Testis (tissue), 3 donors: ENCODE results near the gene SMYD3. TPM values are rescaled to one million over a fixed set of nuclear protein-coding genes. Genes with fewer than 3 reads are reported as not detected.
A peak's percentile ranks its signal among the peaks of the same experiment; 100 is the strongest.

Experiments
- DNase-seq: peaks from one replicate; pipeline ENCODE4 v3.0.0-alpha.2; 2019
- H3K27ac ChIP-seq, 2 donors: fragments of 200-600 bp; sonication (generic); one replicate each; pipeline ENCODE4 v1.5.1; 2019
- H3K27me3 ChIP-seq: fragments of 200-600 bp; sonication (generic); one replicate; pipeline ENCODE4 v1.5.1; 2019
- H3K36me3 ChIP-seq: fragments of 200-600 bp; sonication (generic); one replicate; pipeline ENCODE4 v1.5.1; 2017; ENCODE audit warnings: low read depth; ENCODE audit errors: missing control alignments
- H3K4me1 ChIP-seq: fragments of 200-600 bp; sonication (generic); one replicate; pipeline ENCODE4 v1.5.1; 2019
- H3K4me3 ChIP-seq, 2 donors: fragments of 200-600 bp; sonication (generic); one replicate each; pipeline ENCODE4 v1.5.1; 2017 to 2019
- H3K9me3 ChIP-seq: fragments of 200-600 bp; sonication (generic); one replicate; pipeline ENCODE4 v1.5.1; 2017
- POLR2A ChIP-seq: fragments of 450-650 bp; IDR thresholded peaks from one replicate; pipeline ENCODE4 v1.6.1; 2017; ENCODE audit warnings: antibody characterized with exemption, mild to moderate bottlenecking, moderate library complexity
- WGBS, 2 donors: methylation state at CpG; one replicate each; pipeline ENCODE4 v1.1.5; 2018; 5-methylcytosine and 5-hydroxymethylcytosine counted together
- intact Hi-C: fragments of 100-400 bp; cut with DNase I; formaldehyde crosslinking; loops from one replicate; pipeline ENCODE4 v1.15.1; 2023; ENCODE audit warnings: low total_unique reads
- polyA plus RNA-seq: library from polyadenylated mRNA; stranded (reverse); fragments of 350-450 nt; fragmentation: Illumina TruSeq; extraction: RNeasy Lipid Tissue Mini Kit (QIAGEN cat#74804); gene quantifications from one replicate; pipeline ENCODE4 v1.2.3, GENCODE V29; 2014; ENCODE audit warnings: low read depth, low replicate concordance; ENCODE audit not compliant: insufficient read depth
- total RNA-seq, 2 donors: library from RNA; depleted of rRNA; stranded (reverse); fragments of >200 nt; gene quantifications; one replicate each; pipeline ENCODE4 v1.2.3, GENCODE V29; 2016
- TF ChIP-seq, protein P1 (sequence below), 3 experiments: fragments of 450-650 bp in 2 of 3; fragments of 200-600 bp in 1 of 3; sonication (generic) in 1 of 3; IDR thresholded peaks; one replicate each; pipeline ENCODE4 v1.5.1; 2016 to 2019; ENCODE audit warnings: antibody characterized with exemption in 3 of 3, mild to moderate bottlenecking in 2 of 3, moderate library complexity in 1 of 3

SMYD3 gene
- total and polyA plus RNA-seq, 3 donors from 2014 or later, result 23.0 to 38.8 (median 38.7) TPM

DNA sequence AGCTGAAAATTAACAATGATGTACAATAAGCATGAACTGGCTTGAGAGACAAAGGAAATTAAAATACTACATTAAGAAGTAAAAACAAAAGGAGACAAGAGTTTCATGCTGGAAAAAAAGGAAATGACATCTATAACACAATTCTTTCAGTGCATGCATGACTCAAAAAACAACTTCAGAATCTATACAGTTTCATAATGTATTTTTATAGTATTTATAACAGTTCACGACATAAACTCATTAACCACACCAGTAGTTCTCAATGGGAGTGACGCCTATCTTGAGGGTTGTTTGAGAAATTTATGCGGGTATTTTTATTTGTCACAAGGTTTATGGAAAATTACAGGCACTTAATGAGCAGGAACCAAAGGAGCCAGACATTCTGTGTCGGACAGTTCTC, 168.5 kb downstream of the SMYD3 start:
- H3K27me3 ChIP-seq, result no peaks in the 10 kb centered on the region
- no peak for DNase-seq
- no peaks in the 10 kb centered on the region for H3K36me3 ChIP-seq
- H3K4me3 ChIP-seq, result no peak overlapping the region
- no peaks in the 10 kb centered on the region for H3K9me3 ChIP-seq
- WGBS, 2 donors, result 91 to 94% methylated on average over 4 of the region's 4 CpGs
- no peak for TF ChIP-seq POLR2A
- TF ChIP-seq, protein P1, sequence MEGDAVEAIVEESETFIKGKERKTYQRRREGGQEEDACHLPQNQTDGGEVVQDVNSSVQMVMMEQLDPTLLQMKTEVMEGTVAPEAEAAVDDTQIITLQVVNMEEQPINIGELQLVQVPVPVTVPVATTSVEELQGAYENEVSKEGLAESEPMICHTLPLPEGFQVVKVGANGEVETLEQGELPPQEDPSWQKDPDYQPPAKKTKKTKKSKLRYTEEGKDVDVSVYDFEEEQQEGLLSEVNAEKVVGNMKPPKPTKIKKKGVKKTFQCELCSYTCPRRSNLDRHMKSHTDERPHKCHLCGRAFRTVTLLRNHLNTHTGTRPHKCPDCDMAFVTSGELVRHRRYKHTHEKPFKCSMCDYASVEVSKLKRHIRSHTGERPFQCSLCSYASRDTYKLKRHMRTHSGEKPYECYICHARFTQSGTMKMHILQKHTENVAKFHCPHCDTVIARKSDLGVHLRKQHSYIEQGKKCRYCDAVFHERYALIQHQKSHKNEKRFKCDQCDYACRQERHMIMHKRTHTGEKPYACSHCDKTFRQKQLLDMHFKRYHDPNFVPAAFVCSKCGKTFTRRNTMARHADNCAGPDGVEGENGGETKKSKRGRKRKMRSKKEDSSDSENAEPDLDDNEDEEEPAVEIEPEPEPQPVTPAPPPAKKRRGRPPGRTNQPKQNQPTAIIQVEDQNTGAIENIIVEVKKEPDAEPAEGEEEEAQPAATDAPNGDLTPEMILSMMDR (IDR thresholded peaks at IDR 0.05), result no peak
- H3K4me1 ChIP-seq, result no peaks in the 10 kb centered on the region
- intact Hi-C loops, result no loop called here
- H3K27ac ChIP-seq, result no peak overlapping the region

DNA sequence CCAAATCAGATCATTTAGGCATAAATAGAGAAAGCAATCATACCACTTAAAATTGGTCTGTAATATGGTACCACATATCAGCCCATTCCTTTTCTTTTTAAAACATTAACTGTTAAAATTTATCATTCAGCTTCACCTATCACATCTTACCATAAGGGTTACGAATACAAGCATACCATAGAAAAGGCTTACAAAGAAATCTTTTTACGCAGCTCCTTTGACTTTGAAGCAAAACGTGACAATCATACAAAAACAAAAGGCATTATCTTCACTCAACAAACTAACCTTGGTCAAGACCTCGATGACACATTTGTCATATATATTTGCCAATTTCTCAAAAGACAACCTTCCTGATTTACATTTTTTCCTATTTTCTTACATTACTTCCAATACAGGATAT, 169.0 kb downstream of the SMYD3 start:
- H3K4me3 ChIP-seq, result no peak overlapping the region
- intact Hi-C loops, result no loop called here
- no peak for DNase-seq
- H3K27ac ChIP-seq, result no peak overlapping the region
- H3K36me3 ChIP-seq, result no peaks in the 10 kb centered on the region
- H3K27me3 ChIP-seq, result no peaks in the 10 kb centered on the region
- 80 to 82% methylated on average over 4 of the region's 4 CpGs for WGBS, 2 donors
- H3K9me3 ChIP-seq, result no peaks in the 10 kb centered on the region
- TF ChIP-seq, protein P1 (IDR thresholded peaks at IDR 0.05), result no peak
- no peak for TF ChIP-seq POLR2A
- no peaks in the 10 kb centered on the region for H3K4me1 ChIP-seq

DNA sequence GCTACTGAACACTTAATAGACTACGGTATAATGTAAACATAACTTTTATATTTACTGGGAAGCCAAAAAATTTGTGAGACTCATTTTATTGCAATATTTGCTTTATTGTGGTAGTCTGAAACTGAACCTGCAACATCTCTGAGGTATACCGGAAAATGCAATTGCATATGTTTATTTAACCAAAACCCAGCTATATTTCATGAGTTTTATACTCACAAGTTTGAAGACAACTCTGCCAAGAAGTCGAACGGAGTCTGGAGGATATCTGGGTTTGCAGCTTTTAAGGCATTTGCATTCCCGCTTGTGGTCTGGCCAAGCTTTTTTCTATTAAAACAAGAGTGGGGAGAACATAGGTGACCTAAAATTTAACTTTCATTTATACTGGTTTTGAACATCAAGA, 171.9 kb downstream of the SMYD3 start:
- WGBS, 2 donors, result 88 to 92% methylated on average over 5 of the region's 5 CpGs
- H3K9me3 ChIP-seq, result no peaks in the 10 kb centered on the region
- peaks cover 5% of the 10 kb centered on the region for H3K4me1 ChIP-seq
- no peaks in the 10 kb centered on the region for H3K36me3 ChIP-seq
- no peak overlapping the region for H3K4me3 ChIP-seq
- H3K27ac ChIP-seq, result no peak overlapping the region
- no peak for TF ChIP-seq POLR2A
- intact Hi-C loops, result no loop called here
- H3K27me3 ChIP-seq, result no peaks in the 10 kb centered on the region
- DNase-seq, result no peak

DNA sequence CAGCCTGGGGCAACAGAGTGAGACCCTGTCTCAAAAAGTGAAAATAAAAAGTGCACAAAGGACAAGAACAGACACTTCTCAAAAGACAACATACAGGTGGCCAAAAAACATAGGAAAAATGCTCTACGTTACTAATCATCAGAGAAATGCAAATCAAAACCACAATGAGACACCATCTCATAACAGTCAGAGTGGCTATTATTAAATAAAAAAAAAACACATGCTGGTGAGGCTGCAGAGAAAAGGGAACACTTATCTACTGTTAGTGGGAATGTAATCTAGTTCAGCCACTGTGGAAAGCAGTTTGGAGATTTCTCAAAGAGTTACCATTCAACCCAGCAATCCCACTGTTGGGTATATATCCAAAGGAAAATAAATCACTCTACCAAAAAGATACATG, 173.2 kb downstream of the SMYD3 start:
- Histone ChIP-seq H3K27ac (no peak overlapping the region), H3K4me1 (peaks cover 5% of the 10 kb centered on the region), H3K9me3 (no peaks in the 10 kb centered on the region), H3K27me3 (no peaks in the 10 kb centered on the region), H3K4me3 (no peak overlapping the region), H3K36me3 (no peaks in the 10 kb centered on the region)
- no peak for DNase-seq
- intact Hi-C loops, result no loop called here
- TF ChIP-seq POLR2A, result no peak
- TF ChIP-seq, protein P1 (IDR thresholded peaks at IDR 0.05), result no peak
- WGBS, 2 donors, result 100% methylated on average over 1 of the region's 1 CpG

DNA sequence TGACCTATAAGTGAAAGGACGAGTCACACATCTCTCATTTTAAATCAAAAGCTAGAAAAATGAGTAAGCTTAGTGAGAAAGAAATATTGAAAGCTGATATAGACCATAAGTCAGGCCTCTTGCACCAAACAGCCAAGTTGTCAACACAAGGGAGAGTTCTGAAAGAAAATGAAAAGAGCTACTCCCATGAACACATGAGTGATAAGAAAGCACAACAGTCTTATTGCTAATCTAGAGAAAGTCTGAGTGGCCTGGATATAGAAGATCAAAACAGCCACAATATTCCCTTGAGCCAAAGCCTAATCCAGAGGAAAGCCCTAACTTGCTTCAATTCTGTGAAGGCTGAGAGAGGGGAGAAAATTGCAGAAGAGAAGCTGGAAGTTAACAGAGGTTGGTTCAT, 175.0 kb downstream of the SMYD3 start:
- no peak for DNase-seq
- Histone ChIP-seq H3K4me3 (no peak overlapping the region), H3K27ac (peak overlapping the region; percentile 58 to 60), H3K36me3 (no peaks in the 10 kb centered on the region), H3K27me3 (no peaks in the 10 kb centered on the region), H3K9me3 (no peaks in the 10 kb centered on the region), H3K4me1 (peaks cover 5% of the 10 kb centered on the region)
- intact Hi-C loops, result no loop called here
- TF ChIP-seq POLR2A, result no peak
- TF ChIP-seq, protein P1 (IDR thresholded peaks at IDR 0.05), result no peak
- 37 to 62% methylated on average over 1 of the region's 1 CpG for WGBS, 2 donors
